Endothelial cell of umbilical vein (primary cell): Measurements from ENCODE around the gene TUBB4B.

Experiments used
- CTCF ChIP-seq, 2 donors: IDR thresholded peaks; 1 replicate in 1 of 2; 2 replicates in 1 of 2; pipeline ENCODE4 v1.5.1; 2011; ENCODE audit warnings: low read length in 2 of 2, mild to moderate bottlenecking in 2 of 2, moderate library complexity in 2 of 2, control low read depth in 1 of 2, inconsistent platforms in 1 of 2, low read depth in 1 of 2; ENCODE audit not compliant: insufficient read depth in 1 of 2; ENCODE audit errors: extremely low read depth in 1 of 2
- POLR2A ChIP-seq: IDR thresholded peaks from 2 replicates; pipeline ENCODE4 v1.6.1; 2012; ENCODE audit warnings: low read depth, mild to moderate bottlenecking, control low read depth, low read length

DNA sequence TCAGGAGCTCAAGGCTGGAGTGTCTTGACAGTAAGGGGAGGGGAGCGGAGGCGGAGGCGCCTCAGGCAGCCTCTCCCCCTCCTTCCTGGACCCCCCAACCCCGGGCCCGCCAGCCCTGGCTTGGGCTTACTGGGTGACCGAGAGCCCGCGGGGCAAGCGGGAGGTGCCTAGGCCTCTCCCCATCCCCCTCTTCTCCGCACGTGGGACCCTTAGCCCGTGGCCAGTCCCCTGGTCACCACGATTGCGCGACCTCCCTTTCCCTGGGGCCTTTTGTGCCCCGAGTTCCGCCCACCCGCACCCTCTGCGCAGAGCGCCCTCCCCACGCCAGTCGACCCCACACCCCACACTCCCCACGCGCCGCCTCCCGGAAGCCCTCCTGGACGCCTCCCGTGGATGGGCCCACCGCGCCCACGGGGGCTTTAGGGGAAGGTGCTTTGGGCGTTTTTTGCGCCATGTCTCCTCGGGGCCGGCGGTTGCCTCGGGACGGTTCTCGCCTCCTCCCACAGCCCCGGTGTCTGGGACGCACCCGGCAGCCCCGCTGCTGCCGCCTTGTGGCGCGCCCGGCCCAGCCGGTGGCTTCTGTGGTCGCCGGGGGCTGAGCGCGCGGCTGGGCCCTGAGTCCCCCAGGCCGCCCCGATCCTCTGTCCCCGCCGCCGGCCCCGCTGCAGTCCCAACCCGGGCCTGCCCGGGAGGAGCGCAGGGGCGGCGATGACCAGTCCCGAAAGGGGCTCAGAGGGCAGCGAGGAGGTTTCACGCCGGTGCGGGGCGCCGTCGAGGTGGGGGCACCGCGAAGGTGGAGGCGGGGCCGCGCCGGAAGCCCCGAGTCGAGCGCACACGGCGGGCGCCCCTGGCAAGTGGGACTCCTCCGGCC is 39.6 kb downstream of the TUBB4B start:
- TF ChIP-seq POLR2A (no peak), CTCF (IDR thresholded peaks at IDR 0.05; ENCODE audit: extremely low read depth in 1 of 2, insufficient read depth in 1 of 2, low read depth in 1 of 2, low read length in 2 of 2) (no peak)
